K562 treated with DMSO at 1 percent for 4 hours (cell line): ENCODE measurements around the gene ZNF133. TPM values are rescaled to one million over a fixed set of nuclear protein-coding genes. Genes with fewer than 3 reads are reported as not detected.

Source experiments
- total RNA-seq: library from RNA; unstranded; fragments of 300-600 nt; gene quantifications from 2 replicates; pipeline ENCODE4 v1.2.3, GENCODE V29; 2022; ENCODE audit not compliant: insufficient read depth

Gene ZNF133
- 4.3 and 4.8 TPM in 2 replicates for total RNA-seq

DNA sequence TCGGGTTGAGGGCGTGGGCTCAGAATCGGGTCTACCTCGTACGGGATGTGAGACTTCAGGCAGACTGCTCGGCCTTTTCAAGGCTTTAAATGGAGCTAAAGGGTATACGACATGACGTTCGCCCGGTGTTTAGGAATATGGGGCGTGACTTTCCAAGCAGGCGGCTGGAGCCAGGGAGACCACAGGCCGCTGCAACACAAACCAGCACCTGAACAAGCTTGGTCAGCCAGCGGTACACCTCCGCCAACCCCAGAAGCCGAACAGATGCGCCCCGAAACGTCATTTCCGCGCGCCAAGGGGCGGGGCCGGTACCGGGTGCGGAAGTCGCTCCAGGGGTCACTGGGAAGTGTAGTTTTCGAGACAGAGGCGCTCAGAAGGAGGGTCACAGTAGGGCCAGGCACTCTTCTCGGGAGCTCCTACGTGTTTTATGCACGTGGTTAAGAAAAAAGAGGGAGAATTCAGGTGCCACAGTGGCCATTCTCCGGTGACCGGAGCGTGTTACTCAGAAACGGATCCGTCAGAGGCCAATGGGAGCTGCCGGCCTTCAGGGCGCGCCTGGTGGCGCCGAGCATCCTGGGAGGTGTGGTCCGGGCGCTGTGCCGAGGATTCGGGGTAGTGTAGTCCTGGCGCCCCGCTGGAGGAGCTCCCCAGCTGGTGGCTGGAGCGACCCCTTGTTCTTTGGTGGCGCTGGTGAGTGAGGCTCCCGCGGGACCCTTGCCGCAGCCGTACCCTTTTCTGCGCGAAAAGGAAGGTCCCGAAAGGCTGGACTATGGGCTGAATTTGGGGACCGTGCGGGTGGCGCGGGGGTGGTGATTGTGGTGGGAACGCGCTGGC is at the start of gene ZNF133:
Gene ZNF133, plus strand, starts transcription at position 613 of the 834 bp plus-strand sequence. CDS start 17,160 bp downstream, outside the sequence.

Other genes with a start within 250 kb of the ZNF133 start
- not detected in 2 replicates for gene OVOL2, start 230.6 kb upstream of the ZNF133 start, total RNA-seq
- 3.9 and 4.0 TPM in 2 replicates for gene KAT14, start 150.7 kb upstream of the ZNF133 start, total RNA-seq
- 4.2 and 5.4 TPM in 2 replicates for gene PET117, start 150.7 kb upstream of the ZNF133 start, total RNA-seq
- not detected in 2 replicates for gene DZANK1, start 178.5 kb downstream of the ZNF133 start, total RNA-seq
- gene POLR3F, start 178.9 kb downstream of the ZNF133 start, total RNA-seq: 3.3 and 4.9 TPM in 2 replicates
- gene RBBP9, start 208.7 kb downstream of the ZNF133 start, total RNA-seq: 0.50 and 1.3 TPM in 2 replicates
- 37.5 and 40.1 TPM in 2 replicates for gene SEC23B, start 219.4 kb downstream of the ZNF133 start, total RNA-seq